HL-60 (cell line): ENCODE results near the gene C16orf95.

Source experiments
- DNase-seq, 2 experiments: peaks; one replicate each; pipeline ENCODE4 v3.0.0-alpha.2; 2010 to 2020; ENCODE audit warnings: low read depth in 1 of 2, low spot score in 1 of 2
- H3K27ac ChIP-seq: fragments of 250-450 bp; sonication (Bioruptor Pico); replicated peaks from 2 replicates; pipeline ENCODE4 v1.5.1; 2020; ENCODE audit warnings: mild to moderate bottlenecking, moderate library complexity
- H3K27me3 ChIP-seq: fragments of 250-450 bp; sonication (Bioruptor Pico); 2 replicates; pipeline ENCODE4 v1.5.1; 2021; ENCODE audit warnings: mild to moderate bottlenecking, moderate library complexity; ENCODE audit not compliant: insufficient read depth, poor library complexity, severe bottlenecking
- H3K4me3 ChIP-seq: replicated peaks from 2 replicates; pipeline ENCODE4 v1.5.1; 2011; ENCODE audit warnings: mild to moderate bottlenecking, control low read depth, low read length; ENCODE audit not compliant: insufficient read depth
- GABPA ChIP-seq: IDR thresholded peaks from 2 replicates; pipeline ENCODE4 v1.6.1; 2012; ENCODE audit warnings: low read depth
- POLR2AphosphoS5 ChIP-seq: IDR thresholded peaks from 2 replicates; pipeline ENCODE4 v1.6.1; 2012; ENCODE audit warnings: low read depth
- SPI1 ChIP-seq: IDR thresholded peaks from 2 replicates; pipeline ENCODE4 v1.6.1; 2012; ENCODE audit warnings: low read depth, mild to moderate bottlenecking, borderline replicate concordance
- TF ChIP-seq, protein P1 (sequence below): IDR thresholded peaks from one replicate; pipeline ENCODE4 v1.5.1; 2011; ENCODE audit warnings: low read length, control low read depth, inconsistent platforms; ENCODE audit not compliant: insufficient read depth
- TF ChIP-seq, protein P2 (sequence below): IDR thresholded peaks from 2 replicates; pipeline ENCODE4 v1.6.1; 2012; ENCODE audit warnings: low read depth; ENCODE audit not compliant: insufficient replicate concordance

Gene C16orf95

GRCh38 chr16:87334651-87335624 lies 17.7 kb upstream of the C16orf95 start:
- no peak for DNase-seq
- Histone ChIP-seq H3K4me3 (no peak overlapping the region), H3K27ac (no peak overlapping the region), H3K27me3 (no peaks in the 10 kb centered on the region)
- no peak for TF ChIP-seq POLR2AphosphoS5
- TF ChIP-seq, protein P1, sequence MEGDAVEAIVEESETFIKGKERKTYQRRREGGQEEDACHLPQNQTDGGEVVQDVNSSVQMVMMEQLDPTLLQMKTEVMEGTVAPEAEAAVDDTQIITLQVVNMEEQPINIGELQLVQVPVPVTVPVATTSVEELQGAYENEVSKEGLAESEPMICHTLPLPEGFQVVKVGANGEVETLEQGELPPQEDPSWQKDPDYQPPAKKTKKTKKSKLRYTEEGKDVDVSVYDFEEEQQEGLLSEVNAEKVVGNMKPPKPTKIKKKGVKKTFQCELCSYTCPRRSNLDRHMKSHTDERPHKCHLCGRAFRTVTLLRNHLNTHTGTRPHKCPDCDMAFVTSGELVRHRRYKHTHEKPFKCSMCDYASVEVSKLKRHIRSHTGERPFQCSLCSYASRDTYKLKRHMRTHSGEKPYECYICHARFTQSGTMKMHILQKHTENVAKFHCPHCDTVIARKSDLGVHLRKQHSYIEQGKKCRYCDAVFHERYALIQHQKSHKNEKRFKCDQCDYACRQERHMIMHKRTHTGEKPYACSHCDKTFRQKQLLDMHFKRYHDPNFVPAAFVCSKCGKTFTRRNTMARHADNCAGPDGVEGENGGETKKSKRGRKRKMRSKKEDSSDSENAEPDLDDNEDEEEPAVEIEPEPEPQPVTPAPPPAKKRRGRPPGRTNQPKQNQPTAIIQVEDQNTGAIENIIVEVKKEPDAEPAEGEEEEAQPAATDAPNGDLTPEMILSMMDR = no peak
- no peak for TF ChIP-seq SPI1
- TF ChIP-seq, protein P2, sequence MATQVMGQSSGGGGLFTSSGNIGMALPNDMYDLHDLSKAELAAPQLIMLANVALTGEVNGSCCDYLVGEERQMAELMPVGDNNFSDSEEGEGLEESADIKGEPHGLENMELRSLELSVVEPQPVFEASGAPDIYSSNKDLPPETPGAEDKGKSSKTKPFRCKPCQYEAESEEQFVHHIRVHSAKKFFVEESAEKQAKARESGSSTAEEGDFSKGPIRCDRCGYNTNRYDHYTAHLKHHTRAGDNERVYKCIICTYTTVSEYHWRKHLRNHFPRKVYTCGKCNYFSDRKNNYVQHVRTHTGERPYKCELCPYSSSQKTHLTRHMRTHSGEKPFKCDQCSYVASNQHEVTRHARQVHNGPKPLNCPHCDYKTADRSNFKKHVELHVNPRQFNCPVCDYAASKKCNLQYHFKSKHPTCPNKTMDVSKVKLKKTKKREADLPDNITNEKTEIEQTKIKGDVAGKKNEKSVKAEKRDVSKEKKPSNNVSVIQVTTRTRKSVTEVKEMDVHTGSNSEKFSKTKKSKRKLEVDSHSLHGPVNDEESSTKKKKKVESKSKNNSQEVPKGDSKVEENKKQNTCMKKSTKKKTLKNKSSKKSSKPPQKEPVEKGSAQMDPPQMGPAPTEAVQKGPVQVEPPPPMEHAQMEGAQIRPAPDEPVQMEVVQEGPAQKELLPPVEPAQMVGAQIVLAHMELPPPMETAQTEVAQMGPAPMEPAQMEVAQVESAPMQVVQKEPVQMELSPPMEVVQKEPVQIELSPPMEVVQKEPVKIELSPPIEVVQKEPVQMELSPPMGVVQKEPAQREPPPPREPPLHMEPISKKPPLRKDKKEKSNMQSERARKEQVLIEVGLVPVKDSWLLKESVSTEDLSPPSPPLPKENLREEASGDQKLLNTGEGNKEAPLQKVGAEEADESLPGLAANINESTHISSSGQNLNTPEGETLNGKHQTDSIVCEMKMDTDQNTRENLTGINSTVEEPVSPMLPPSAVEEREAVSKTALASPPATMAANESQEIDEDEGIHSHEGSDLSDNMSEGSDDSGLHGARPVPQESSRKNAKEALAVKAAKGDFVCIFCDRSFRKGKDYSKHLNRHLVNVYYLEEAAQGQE = no peak
- no peak for TF ChIP-seq GABPA

DNA sequence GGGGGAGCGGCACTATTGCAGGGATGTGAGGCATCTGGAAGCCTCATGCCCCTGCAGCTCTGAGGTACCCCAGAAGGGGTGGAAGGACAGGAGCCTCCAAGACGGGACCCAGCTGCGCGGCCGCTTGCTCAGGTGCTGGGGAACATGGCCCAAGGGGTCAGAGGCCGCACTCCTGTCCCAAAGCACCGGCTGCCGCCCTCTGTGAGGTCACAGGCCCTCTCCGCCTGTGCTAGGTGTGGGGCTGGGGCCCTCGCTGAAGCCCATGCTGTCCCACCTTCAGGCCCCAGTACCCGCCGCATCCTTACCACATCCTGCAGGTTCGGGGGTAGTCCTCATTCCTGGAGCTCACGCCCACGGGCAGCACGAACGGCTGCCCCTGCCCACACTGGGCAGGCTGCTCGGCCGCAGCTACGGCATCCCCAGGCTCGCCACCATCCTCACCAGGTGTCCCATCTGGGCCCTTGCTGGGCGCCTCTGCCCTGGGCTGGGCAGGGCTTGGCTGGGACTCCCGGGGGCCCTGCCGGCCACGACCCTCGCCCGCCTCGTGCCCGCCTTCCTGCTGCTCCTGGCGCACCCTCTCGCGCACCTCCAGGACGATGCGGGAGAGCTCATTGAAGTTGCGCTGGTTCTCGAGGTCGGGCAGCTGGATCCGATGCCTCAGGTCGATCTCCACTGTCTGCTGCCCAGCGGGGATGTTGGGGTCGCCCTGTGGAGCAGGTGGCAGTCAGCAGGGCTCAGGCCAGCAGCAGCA lies 16.6 kb upstream of the C16orf95 start:
- TF ChIP-seq, protein P2 = no peak
- TF ChIP-seq GABPA = no peak
- TF ChIP-seq, protein P1 = no peak
- no peak for TF ChIP-seq POLR2AphosphoS5
- no peak for TF ChIP-seq SPI1
- DNase-seq = no peak
- no peaks in the 10 kb centered on the region for H3K27me3 ChIP-seq
- no peak overlapping the region for H3K4me3 ChIP-seq
- no peak overlapping the region for H3K27ac ChIP-seq

- no peak overlapping the region for H3K27ac ChIP-seq
- no peaks in the 10 kb centered on the region for H3K27me3 ChIP-seq
- no peak overlapping the region for H3K4me3 ChIP-seq
- TF ChIP-seq SPI1 = no peak
- TF ChIP-seq, protein P2 = no peak
- TF ChIP-seq POLR2AphosphoS5 = no peak
- TF ChIP-seq GABPA = no peak
- TF ChIP-seq, protein P1 = no peak
- DNase-seq = no peak
These were observed 15.9 kb upstream of the C16orf95 start for GRCh38 chr16:87333101-87333500.
